ENCODE measurements around the gene GSDME.

- TF ChIP-seq ZBTB33 (IDR thresholded peaks at IDR 0.05) (no peak), SIN3A (IDR thresholded peaks at IDR 0.05; ENCODE audit: low read depth, low read length) (no peak), SMC3 (IDR thresholded peaks at IDR 0.05; ENCODE audit: borderline replicate concordance, low read length) (no peak), CTCF (IDR thresholded peaks at IDR 0.05 in 2 of 3, conservative IDR thresholded peaks at IDR 0.05 in 1 of 3; ENCODE audit: control insufficient read depth in 2 of 3, extremely low read depth in 1 of 3, insufficient read depth in 1 of 3, low read depth in 3 of 3, low read length in 3 of 3) (peak in 1 of 3 experiments; percentile 24; a peak in 2 of 6 replicates), RAD21 (IDR thresholded peaks at IDR 0.05; ENCODE audit: insufficient read depth, low read depth, low read length) (peak; percentile 33; the same call in 1 of the 2 replicates), POLR2AphosphoS5 (IDR thresholded peaks at IDR 0.05; ENCODE audit: low read length) (no peak), CEBPZ (IDR thresholded peaks at IDR 0.05; ENCODE audit: low read depth, low read length) (no peak), MYC (IDR thresholded peaks at IDR 0.05; ENCODE audit: insufficient read depth, insufficient read length, insufficient replicate concordance, low read length, severe bottlenecking) (no peak)
These were observed 34.7 kb downstream of the GSDME start for GRCh38 chr7:24722386-24723177.
